A549 treated with AZD2906 at 1 μM for 4 hours (cell line): ENCODE measurements around the gene ZNF581. TPM values are rescaled to one million over a fixed set of nuclear protein-coding genes. Genes with fewer than 3 reads are reported as not detected.

ENCODE experiments used
- total RNA-seq: library from RNA; stranded (reverse); fragments of 200-300 nt; extraction: Qiagen RNA extraction; gene quantifications from 5 replicates; pipeline ENCODE4 v1.2.3, GENCODE V29; 2022

ZNF581 gene, protein sequence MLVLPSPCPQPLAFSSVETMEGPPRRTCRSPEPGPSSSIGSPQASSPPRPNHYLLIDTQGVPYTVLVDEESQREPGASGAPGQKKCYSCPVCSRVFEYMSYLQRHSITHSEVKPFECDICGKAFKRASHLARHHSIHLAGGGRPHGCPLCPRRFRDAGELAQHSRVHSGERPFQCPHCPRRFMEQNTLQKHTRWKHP
- 40.1 to 50.7 TPM (median 47.5 TPM) in 5 replicates for total RNA-seq

DNA sequence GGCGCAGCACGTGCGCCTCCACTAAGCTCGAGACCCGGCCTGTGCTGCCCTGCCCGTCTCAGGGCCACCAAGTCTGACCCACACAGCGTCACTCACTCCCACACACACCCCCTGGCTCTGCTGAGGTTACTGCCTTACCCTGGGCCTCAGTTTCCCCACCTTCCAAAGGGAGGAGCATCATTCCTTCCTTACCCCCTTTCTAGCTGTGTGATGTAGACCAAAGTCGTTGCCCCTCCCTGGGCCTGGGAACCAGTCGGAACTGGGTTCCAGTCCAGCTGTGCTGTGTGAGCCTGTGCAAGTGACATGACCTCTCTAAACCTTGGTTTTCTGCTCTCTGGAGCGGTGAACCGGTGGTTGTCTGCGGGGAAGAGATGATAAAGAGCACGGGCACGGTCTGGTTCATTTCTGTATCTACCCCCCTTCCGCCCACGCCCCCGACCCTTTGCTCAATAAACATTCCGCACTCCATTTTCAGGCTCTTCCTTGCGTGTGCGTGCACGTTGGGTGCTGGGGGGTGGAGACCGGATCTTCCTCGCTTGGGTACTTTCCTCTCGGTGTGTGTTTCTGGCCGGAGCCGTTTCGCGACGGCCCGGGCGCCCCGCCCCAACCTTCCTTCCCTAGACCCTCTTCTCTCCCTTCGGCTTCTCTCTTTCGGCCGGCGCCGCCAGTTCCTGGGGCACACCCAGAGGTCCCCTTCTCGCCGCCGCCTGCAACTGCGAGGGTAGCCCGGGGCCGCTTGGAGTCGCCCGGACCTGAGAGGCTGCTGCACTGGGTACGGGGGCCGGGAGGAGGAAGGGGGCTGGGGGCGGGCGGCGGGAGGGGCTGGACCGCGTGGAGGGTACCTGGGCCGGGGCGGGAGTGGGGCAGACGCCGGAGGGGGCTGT, at the start of gene ZNF581:
ZNF581 (plus strand) TSS at position 647 of the 884 bp plus-strand sequence. CDS start 923 bp downstream, outside the sequence.

DNA sequence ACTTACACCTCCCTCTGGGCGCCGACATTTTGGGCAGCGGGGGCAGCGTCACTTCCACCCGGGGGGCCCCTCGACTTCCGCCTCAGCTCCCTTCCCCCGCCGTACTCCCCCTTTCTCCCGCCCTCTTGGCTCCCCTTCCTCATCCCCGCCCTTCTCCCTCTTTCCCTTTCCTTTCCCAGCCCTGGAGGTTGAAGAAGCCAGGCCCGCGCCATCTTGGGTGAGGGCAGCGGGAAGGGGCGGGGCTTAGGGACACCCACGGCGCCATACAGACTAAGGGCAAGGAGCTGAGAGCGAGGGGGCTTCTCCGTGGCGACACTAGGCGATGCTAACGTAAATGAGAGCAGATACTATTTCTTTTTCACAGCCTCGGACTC, 44.0 kb upstream of the ZNF581 start, which contains the start of gene FIZ1:
FIZ1 (minus strand) TSS at position 50 of the 374 bp plus-strand sequence. CDS start 1,652 bp downstream, outside the sequence.

DNA sequence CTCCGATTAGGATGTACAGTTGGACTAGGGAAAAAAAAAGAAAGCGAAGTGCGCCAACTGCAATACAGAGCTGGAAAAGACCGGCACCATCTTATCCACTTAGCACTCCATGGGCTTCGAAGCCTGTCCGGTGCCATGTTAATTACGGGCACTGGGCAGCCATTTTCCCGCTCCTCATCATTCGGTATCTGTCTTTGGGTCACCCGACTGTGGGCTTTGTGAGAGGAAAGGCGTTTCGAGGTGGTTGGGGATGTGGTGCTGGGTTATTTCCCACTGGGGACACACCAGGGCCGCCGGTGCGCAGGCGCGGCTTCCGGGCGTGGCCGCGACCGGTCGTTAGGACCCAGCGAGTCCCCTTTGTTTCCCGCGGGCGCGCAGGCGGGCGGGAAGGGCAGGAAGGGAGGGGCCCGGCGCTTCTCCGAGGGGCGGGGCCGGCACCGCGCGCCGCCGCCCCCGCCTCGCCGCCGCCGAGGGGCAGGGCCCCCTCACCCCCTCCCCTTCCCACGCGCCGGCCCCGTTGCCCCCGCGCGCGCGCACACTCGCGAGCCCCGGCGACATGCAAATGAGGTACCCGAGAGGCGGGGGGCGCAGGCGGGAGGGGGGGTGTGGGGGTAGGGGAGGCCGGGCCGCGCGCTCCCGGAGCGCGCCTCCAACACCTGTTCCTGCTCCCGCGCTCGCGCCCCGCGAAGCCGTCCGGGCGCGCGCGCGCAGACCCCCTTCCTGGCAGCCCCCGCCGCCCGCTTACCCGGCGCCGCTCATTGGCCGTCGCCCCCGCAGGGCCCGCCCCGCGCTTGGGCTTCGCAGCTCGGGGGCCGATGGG, 43.4 kb upstream of the ZNF581 start, which contains the start of gene ZNF524:
ZNF524 (plus strand) TSS at position 447 of the 820 bp plus-strand sequence. CDS start 1,825 bp downstream, outside the sequence.

DNA sequence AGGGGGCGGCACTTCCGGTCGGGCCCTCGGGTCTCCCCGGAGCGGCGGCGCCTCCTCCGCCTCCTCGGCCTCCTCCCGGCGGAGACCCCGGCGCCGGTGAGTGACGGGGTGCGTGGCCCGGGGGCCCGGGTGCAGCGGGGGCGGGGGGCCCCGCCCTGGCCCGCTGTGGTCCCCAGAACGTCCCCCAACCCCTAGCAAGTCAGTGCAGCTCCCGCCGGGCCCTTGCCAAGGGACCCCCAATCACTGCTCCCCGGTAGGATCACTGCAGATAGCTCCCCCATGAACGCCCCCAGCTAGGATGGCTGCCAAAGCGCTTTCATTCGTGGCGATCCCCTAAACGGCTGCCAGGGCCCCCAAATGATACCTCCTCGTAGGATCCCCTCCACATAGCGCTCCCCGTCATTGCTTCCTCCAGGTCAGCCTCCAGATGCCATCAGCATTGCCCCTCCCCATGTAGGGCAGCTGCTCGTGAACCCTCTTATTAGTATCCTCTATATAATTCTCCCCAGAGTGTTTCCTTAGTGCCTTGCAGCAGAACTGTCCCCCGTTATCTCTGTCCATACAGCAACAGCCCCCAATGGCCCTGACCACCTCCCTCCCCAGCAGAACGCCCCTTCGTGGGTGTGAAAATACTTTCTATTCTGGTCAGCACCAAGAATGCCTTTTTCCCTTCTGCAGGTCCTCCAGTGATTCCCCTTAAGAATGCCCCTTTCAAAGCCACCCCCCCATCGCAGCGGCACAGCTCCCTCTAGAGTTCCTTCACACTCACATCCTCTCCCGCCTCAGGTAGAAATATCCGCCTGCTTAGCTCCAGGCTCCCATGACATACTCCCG, 37.6 kb upstream of the ZNF581 start, which contains the start of gene ZNF865:
ZNF865 (plus strand) TSS at position 11 of the 834 bp plus-strand sequence. CDS start 7,972 bp downstream, outside the sequence.

DNA sequence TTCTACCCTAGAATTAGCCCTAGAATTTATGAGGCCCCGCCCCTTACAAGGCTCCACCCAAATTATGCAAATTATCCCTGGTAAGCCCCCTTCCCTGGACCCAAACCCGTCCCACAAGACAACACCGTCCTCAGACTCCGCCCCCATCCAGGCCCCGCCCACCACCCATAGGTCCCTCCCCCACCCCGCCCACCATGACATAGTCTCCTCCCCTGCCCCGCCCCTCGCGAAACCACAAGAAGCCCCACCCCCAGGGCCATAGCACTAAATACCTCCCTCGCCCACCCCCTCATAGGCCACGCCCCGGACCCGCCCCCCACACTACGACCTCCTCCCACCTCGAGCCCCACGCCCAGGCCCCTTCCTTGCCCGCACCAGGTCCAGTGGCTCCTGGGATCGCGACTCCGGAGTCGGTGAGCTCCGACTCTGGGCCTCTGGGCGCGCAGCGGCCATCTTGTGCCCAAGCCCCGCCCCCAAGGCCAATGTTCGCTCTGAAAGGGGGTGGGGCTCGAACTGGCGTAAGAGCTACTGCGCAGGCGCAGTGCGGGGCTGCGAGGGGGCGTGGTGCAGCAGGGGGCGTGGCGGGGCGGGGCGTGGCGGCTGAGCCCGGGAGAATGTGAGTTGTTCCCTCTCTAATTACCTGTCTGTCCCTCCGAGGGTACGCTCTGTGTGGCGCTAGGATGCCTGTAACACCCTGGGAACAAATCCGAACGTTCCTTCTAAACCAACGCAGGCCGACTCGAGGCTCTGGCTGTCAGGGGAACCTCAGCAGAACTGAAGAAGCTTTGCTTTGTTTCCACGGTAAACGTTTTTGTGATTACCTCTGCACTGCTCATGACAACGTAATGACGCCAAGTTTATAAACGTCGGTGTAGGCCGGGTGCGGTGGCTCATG, 19.1 kb upstream of the ZNF581 start, which contains the start of gene ZNF784:
ZNF784 (minus strand) TSS at position 458 of the 895 bp plus-strand sequence; CDS start at position 453, 5 bp downstream.

DNA sequence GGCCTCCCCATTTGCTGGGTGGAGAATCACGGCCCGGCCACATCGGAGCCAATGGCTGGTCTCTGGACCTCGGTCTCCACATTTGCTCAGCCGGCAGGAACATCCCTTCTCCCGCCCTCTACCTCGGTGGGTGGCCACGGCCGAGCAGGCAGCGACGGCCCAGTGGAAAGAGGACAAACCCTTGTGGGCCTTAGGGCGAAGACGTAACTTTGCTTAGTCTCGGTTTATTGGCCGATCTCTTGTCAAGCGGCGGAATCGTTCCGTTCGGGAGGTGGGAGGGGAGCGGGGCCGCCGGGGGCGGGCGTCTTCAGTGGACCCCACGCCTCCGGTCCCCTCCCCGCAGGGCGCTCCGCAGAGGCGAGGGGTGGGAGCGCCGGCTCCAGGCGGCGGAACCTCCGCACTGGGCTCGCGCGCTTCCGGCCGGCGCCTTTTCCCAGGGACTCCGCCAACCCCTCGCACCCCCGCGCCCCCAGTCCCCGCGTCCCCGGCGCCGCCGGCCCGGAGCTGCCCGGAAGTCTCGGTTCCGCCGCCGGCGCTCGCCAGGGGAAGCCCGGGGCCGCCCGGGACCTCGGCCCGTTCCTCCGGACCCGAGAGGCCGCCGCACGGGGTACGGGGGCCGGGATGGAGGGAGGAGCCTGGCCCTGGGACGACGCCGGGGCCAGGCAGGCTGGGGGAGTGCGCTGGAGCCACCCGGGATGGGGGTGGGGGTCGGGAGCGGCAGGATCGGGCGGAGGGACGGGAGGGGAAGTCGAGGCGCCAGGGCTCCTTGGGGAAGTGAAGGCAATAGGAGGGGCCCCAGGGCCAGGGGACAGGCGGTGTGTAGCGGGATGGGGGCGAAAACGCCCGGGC, 2.6 kb upstream of the ZNF581 start, which contains the start of gene ZNF580:
ZNF580 (plus strand) TSS at position 426 of the 849 bp plus-strand sequence. CDS start 1,507 bp downstream, outside the sequence.

DNA sequence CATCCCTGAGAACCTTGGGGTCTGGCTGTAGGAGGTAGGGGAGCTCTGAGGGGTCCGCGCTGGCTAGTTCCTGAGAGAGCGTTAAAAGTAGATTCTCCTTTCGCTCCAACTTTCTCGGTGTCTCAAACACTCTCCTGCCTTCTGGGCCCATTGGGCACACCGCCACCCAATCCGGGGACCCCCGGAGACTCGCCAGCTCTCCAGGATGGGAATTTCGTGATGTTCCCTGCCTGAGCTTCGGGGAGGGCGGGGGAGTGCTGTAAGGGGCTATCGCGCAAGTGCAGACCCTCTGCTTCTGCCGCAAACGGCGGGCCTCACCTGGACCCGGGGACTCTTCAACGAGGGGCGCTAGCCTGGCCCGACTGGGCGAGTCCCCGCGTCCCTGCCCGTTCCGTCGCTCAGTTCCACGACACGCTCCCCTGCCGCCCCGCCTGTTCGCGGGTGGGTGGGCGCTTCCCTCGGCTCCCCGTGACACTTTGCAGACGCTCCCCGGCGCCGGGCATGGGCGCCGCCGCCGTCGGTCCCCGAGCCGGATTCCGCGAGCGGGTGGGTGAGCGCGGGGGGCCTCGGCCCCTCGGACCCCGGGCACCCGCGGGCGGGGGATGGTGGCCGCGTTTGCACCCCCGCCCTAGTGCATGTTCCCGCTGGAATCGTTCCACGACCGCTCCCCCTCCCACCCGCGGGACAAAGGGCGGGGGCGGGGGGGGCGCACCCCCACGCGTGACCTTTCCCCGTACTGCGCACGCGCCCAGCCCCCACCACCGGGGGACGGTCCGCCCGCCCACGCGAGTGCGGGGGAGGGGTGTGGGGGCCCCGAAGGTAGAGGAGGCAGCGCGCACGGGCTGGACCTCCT, 4.5 kb downstream of the ZNF581 start, which contains the start of gene CCDC106:
CCDC106 (plus strand) TSS at position 481 of the 853 bp plus-strand sequence. CDS start 835 bp downstream, outside the sequence.

DNA sequence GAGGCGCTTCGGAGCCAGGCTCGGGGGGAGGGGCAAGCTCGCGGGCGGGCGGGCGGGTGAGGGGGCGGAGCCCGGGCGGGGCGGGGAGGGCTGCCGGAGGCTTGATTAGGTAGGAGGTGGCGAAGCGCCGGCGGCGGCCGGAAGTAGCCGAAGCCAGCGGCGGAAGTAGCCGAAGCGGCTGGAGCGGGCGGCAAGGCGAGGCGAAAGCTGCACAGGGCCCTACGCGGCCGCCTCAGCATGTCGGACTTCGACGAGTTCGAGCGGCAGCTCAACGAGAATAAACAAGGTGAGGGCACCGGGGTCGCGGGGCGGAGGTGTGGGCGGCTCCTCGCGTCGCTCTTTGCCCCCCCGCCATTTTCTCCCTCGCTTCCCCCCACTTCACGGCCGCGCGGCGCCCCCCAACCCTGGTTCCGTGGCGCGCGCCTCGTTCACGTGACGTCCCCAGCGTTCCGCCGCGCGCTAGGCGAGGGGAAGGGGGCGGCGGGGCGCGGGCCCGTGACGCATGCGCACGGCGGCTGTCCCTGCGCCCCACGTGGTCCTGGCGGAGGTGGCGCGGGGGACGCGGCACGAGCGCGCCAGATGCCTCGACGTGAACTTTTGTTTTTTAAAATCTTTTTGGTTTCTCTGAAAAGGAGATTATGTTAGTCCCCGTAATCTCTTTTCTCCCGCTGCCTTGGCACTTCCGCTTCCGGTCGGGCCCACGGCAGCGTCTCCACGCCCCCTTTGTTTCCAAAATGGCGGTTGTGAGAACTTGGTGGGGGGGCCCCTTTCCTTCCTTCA, 11.6 kb downstream of the ZNF581 start, which contains the start of gene U2AF2:
U2AF2 (plus strand) TSS at position 168 of the 780 bp plus-strand sequence; CDS start at position 238, 70 bp downstream.

DNA sequence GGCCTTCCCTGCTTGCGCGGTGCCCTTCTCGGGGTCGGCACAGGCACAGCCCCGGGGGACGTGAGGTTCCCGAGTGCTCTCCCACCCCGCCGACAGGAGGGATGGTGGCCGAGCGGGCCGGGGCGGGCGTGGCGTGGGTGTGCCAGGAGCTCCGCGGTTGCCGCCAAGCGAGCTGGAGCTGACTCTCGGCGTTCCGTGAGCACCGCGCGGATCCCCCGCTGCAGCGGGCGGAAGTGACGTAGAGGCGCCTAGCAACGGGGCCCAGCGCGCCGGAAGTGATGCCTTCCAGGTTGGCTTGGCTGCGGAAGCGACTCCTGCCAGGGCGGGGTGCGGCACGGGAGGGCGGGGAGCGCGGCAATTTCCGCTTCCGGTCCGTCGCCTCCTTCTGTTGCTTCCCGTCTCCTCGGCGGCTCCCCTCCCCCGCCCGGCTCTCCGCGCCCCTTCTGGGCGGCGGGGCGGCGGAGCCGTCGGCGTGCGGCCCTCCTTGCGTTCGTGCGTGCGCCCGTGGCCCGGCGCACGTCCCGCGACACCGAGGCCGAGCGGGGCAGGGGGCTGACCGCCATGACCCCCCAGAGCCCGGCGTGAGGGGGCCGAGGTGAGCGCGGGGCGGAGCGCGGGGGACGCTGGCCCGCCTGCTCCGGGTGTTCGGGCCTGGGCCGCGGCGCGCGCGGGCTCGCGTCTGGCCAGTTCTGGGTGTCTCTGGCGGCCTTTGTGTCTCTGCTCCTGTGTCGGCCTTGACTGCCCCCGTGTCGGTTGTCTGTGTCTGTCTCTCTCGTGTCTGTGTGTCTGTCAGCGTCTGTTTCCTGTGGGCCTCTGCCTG, 31.6 kb downstream of the ZNF581 start, which contains the start of gene EPN1:
EPN1 (plus strand) TSS at position 386 of the 820 bp plus-strand sequence. CDS start 3,402 bp downstream, outside the sequence.

Other genes with a start within 250 kb of the ZNF581 start
- gene UBE2S, start 235.9 kb upstream of the ZNF581 start, total RNA-seq: 270 to 454 TPM (median 404 TPM) in 5 replicates
- gene SHISA7, start 200.3 kb upstream of the ZNF581 start, total RNA-seq: 0.01 TPM in 1 of 5 replicates, not detected in the others
- 55.5 to 66.5 TPM (median 58.3 TPM) in 5 replicates for gene ISOC2, start 182.0 kb upstream of the ZNF581 start, total RNA-seq
- not detected in 5 replicates for gene C19orf85, start 178.9 kb upstream of the ZNF581 start, total RNA-seq
- gene ZNF628, start 167.0 kb upstream of the ZNF581 start, total RNA-seq: 5.1 to 10.1 TPM (median 7.8 TPM) in 5 replicates
- 36.7 to 57.2 TPM (median 56.0 TPM) in 5 replicates for gene NAT14, start 158.5 kb upstream of the ZNF581 start, total RNA-seq
- 0.40 to 0.99 TPM (median 0.66 TPM) in 5 replicates for gene SSC5D, start 155.2 kb upstream of the ZNF581 start, total RNA-seq
- 1.5 to 2.4 TPM (median 1.9 TPM) in 5 replicates for gene SBK2, start 106.5 kb upstream of the ZNF581 start, total RNA-seq
- gene SBK3, start 98.1 kb upstream of the ZNF581 start, total RNA-seq: 1.9 to 2.2 TPM (median 2.1 TPM) in 5 replicates
- gene ZNF579, start 62.8 kb upstream of the ZNF581 start, total RNA-seq: 20.8 to 35.0 TPM (median 33.5 TPM) in 5 replicates
- gene FIZ1, start 44.1 kb upstream of the ZNF581 start, total RNA-seq: 20.8 to 26.0 TPM (median 24.6 TPM) in 5 replicates
- 13.9 to 20.0 TPM (median 17.7 TPM) in 5 replicates for gene ZNF524, start 43.4 kb upstream of the ZNF581 start, total RNA-seq
- gene ZNF865, start 38.0 kb upstream of the ZNF581 start, total RNA-seq: 7.1 to 12.5 TPM (median 12.2 TPM) in 5 replicates
- gene ZNF784, start 19.1 kb upstream of the ZNF581 start, total RNA-seq: 4.4 to 6.8 TPM (median 6.4 TPM) in 5 replicates
- 26.5 to 56.4 TPM (median 52.5 TPM) in 5 replicates for gene ZNF580, start 2.6 kb upstream of the ZNF581 start, total RNA-seq
- 15.2 to 19.4 TPM (median 16.9 TPM) in 5 replicates for gene CCDC106, start 4.6 kb downstream of the ZNF581 start, total RNA-seq
- 269 to 309 TPM (median 285 TPM) in 5 replicates for gene U2AF2, start 11.4 kb downstream of the ZNF581 start, total RNA-seq
- gene EPN1, start 31.6 kb downstream of the ZNF581 start, total RNA-seq: 135 to 218 TPM (median 203 TPM) in 5 replicates
- not detected in 5 replicates for gene NLRP9, start 94.8 kb downstream of the ZNF581 start, total RNA-seq
- gene RFPL4A, start 115.4 kb downstream of the ZNF581 start, total RNA-seq: 0.48 to 1.1 TPM (median 0.80 TPM) in 5 replicates
- gene RFPL4AL1, start 125.5 kb downstream of the ZNF581 start, total RNA-seq: 0.10 to 0.29 TPM (median 0.14 TPM) in 4 of 5 replicates, not detected in the other
- gene NLRP11, start 188.3 kb downstream of the ZNF581 start, total RNA-seq: 0.01 to 0.03 TPM (median 0.03 TPM) in 4 of 5 replicates, not detected in the other
- 0.02 TPM in 1 of 5 replicates, not detected in the others for gene NLRP4, start 192.9 kb downstream of the ZNF581 start, total RNA-seq